RWPE2 (cell line): ENCODE results near the gene PRKAG2.

Source experiments
- ATAC-seq: fragments of 200-7000 bp; cut with Tn5 transposase; 3 replicates; pipeline ENCODE4 v1.9.1; 2021; ENCODE audit warnings: low read depth
- DNase-seq: peaks from one replicate; pipeline ENCODE4 v3.0.0-alpha.2; 2020; ENCODE audit warnings: low spot score
- H3K27ac ChIP-seq: fragments of 450-650 bp; 2 replicates; pipeline ENCODE4 v1.5.1; 2017; ENCODE audit warnings: mild to moderate bottlenecking; ENCODE audit not compliant: poor library complexity, severe bottlenecking
- H3K27me3 ChIP-seq: fragments of 250-450 bp; sonication (Bioruptor Pico); 2 replicates; pipeline ENCODE4 v1.5.1; 2021; ENCODE audit warnings: mild to moderate bottlenecking, moderate library complexity; ENCODE audit not compliant: insufficient read depth, poor library complexity, severe bottlenecking
- H3K36me3 ChIP-seq: fragments of 250-450 bp; sonication (Bioruptor Pico); 2 replicates; pipeline ENCODE4 v1.5.1; 2020; ENCODE audit warnings: low read depth, mild to moderate bottlenecking, moderate library complexity
- H3K4me1 ChIP-seq: fragments of 250-450 bp; sonication (Bioruptor Pico); 2 replicates; pipeline ENCODE4 v1.5.1; 2021; ENCODE audit warnings: mild to moderate bottlenecking, moderate library complexity; ENCODE audit not compliant: insufficient read depth, poor library complexity, severe bottlenecking
- H3K4me3 ChIP-seq: fragments of 250-450 bp; sonication (Bioruptor Pico); 2 replicates; pipeline ENCODE4 v1.5.1; 2021; ENCODE audit warnings: mild to moderate bottlenecking, moderate library complexity; ENCODE audit not compliant: severe bottlenecking
- H3K9me3 ChIP-seq: fragments of 250-450 bp; sonication (Bioruptor Pico); 2 replicates; pipeline ENCODE4 v1.5.1; 2021; ENCODE audit warnings: mild to moderate bottlenecking, moderate library complexity; ENCODE audit not compliant: severe bottlenecking
- CTCF ChIP-seq: fragments of 450-650 bp; IDR thresholded peaks from one replicate; pipeline ENCODE4 v1.5.1; 2017; ENCODE audit warnings: mild to moderate bottlenecking, moderate library complexity; ENCODE audit not compliant: poor library complexity, severe bottlenecking

The PRKAG2 gene

GRCh38 chr7:151729521-151729921 is 147.4 kb downstream of the PRKAG2 start:
- H3K4me1 ChIP-seq, result peaks cover 16% of the 10 kb centered on the region
- TF ChIP-seq CTCF, result no peak
- H3K36me3 ChIP-seq, result no peaks in the 10 kb centered on the region
- no peaks in the 10 kb centered on the region for H3K9me3 ChIP-seq
- DNase-seq (no peak), ATAC-seq (no peak)
- no peak overlapping the region for H3K27ac ChIP-seq
- no peak overlapping the region for H3K4me3 ChIP-seq
- H3K27me3 ChIP-seq, result no peaks in the 10 kb centered on the region

DNA sequence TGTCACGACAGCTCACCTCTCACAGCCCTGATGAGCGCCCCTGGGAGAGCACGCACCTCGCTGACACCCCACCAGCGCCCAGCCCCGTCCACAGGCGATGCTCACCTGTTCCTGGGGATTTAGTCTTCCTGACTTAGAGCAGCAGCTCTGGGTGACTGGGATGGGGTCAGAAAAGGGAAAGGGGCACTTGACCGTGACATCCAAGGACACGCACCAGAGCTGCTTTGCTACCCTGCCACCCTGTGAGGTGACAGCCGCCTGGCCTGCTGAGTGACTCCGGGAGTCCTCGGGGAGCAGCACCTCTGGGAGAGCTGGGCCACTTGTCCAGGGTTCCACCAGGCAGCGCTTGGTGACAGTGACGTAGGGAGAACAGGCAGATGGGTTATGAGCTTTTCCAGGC is 148.2 kb downstream of the PRKAG2 start:
- peak overlapping the region; percentile 59 for H3K27ac ChIP-seq

GRCh38 chr7:151728286-151728660 is 148.6 kb downstream of the PRKAG2 start:
- H3K27me3 ChIP-seq, result no peaks in the 10 kb centered on the region
- TF ChIP-seq CTCF, result no peak
- peaks cover 16% of the 10 kb centered on the region for H3K4me1 ChIP-seq
- no peak overlapping the region for H3K4me3 ChIP-seq
- no peaks in the 10 kb centered on the region for H3K36me3 ChIP-seq
- ATAC-seq (no peak), DNase-seq (no peak)
- peak overlapping the region; percentile 59 for H3K27ac ChIP-seq
- no peaks in the 10 kb centered on the region for H3K9me3 ChIP-seq

More for the DNA sequence above, 148.2 kb downstream of the PRKAG2 start:
- TF ChIP-seq CTCF, result no peak
- Histone ChIP-seq H3K4me3 (no peak overlapping the region), H3K9me3 (no peaks in the 10 kb centered on the region), H3K4me1 (peaks cover 16% of the 10 kb centered on the region), H3K36me3 (no peaks in the 10 kb centered on the region), H3K27me3 (no peaks in the 10 kb centered on the region)
- no peak for DNase-seq
- ATAC-seq, result no peak

DNA sequence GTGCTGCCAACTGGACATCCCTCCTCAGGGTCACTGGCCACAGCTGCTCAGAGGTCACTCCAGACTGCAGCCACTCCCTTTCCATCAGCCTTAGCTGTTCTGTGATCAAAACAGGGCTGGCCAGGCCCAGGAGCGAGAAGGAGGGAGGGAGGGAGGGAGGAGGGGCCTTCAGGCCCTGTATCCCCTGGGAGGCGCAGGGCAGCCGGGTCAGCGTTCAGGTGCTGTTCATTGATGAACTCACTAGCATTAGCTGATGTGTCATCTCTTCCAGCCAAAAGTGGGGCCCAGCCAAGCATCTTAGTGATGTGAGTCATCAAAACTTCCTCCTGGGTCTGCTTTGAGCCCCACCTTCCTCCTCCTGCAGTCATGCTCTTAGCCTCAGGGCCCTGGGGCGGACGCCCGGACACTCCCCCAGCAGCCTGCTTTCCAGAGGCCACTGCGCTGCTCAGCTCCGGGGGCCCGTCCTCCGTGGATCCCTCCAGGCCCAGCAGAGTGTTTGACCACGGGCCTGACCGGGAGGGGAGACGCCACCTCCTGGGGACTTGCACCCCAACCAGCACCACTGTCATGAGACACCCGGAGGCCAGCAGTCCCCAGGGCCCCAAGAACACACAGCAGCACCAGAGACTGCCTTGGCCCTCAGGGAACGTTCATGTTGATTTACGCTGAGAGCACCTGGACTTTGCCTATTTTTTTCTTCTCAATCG is 149.2 kb downstream of the PRKAG2 start:
- H3K27me3 ChIP-seq, result no peaks in the 10 kb centered on the region

More for the DNA sequence above, 149.2 kb downstream of the PRKAG2 start:
- Histone ChIP-seq H3K36me3 (no peaks in the 10 kb centered on the region), H3K9me3 (no peaks in the 10 kb centered on the region), H3K4me1 (peaks cover 16% of the 10 kb centered on the region), H3K4me3 (no peak overlapping the region), H3K27ac (peak overlapping the region; percentile 59)
- DNase-seq (peak; percentile 98), ATAC-seq (peak; percentile 93)
- TF ChIP-seq CTCF, result no peak
